ENCODE data around the gene EIF1AD.

The EIF1AD gene

DNA sequence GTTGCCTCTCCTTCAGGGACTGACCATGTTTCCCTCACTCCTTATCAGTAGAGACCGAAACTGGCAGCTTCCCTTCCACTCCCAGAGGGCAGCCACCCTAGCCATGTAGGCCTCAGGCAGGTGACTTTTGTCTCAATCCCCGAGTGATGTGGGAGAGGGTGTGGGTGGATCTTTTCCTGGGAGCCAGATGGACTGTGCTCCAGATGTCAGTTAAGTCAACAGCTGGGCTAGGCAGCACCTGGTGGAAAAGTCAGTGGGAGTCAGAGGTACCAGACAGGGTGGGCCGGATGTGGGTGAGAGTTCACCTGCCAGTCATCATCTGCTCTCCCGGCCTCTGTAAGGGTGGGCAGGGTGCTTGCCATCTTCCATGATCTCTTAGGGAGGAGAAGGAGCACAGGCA, 2.2 kb upstream of the EIF1AD start:
- no peak for DNase-seq (ENCODE audit: low read depth in 2 of 2)

DNA sequence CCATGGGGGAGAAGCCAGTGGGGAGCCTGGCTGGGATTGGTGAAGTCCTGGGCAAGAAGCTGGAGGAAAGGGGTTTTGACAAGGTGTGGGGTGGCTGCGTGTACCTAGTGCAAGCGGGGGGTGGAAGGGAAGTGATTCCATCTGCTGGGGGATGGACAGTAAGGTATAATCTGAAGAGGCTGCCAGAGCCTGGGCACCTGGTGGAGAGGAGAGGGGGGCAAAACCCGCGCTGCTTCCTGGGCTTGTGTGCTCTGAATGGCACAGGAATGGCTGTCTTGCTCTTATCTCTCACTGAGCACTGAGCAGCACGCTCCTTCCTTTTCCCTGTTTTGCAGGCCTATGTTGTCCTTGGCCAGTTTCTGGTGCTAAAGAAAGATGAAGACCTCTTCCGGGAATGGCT, 1.3 kb upstream of the EIF1AD start:
- no peak for DNase-seq (ENCODE audit: low read depth in 2 of 2)

- DNase-seq (ENCODE audit: low read depth in 2 of 2), result peak in 1 of 2 donors; percentile 69
Measured at GRCh38 chr11:66002648-66003225, 780 bp upstream of the EIF1AD start.

GRCh38 chr11:65997286-65997685, 4.7 kb downstream of the EIF1AD start:
- DNase-seq (ENCODE audit: low read depth in 2 of 2), result no peak

DNA sequence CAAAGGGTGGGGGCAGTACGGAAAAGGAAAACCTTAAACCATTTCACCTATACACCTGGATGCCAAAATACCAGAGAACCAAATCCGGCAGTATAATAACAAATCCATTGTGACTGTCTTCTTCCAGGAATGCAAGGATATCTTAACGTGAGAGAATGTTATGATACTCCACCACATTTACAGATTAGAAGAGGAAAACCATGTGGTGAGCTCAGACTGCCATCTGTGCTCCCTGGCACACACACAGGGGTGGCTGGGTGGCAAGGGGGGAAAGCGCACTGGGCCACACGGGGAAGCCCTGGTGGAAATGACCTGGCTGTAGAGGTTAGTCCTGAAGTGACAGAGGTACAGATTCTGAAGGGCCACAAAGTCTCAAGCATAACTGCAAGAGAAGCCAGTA, 9.9 kb downstream of the EIF1AD start:
- DNase-seq (ENCODE audit: low read depth in 2 of 2), result no peak

GRCh38 chr11:65988791-65989592, 13.0 kb downstream of the EIF1AD start:
- peak; percentile 65 to 85 for DNase-seq (ENCODE audit: low read depth in 2 of 2)

GRCh38 chr11:65987336-65987735, 14.6 kb downstream of the EIF1AD start:
- no peak for DNase-seq (ENCODE audit: low read depth in 2 of 2)

DNA sequence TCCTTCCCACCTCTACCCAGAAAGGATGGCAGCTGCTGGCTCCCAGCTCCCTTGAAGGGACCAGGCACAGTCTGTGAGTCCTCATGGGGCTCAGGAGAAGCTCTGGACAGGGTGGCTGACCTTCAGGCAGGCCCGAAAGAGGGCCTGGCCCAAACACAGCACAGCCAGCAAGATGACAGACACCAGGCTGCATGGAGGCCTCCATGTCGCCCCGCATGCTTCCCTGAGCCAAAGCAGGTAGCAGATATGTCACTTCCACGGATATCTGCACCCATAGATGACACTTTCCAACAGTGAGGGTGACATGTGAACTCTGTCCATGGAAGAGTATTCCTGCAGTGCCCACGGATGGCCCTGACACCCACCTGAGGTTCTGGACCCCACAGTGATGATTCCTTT, 18.4 kb downstream of the EIF1AD start:
- no peak for DNase-seq (ENCODE audit: low read depth in 2 of 2)

- no peak for DNase-seq (ENCODE audit: low read depth in 2 of 2)
Measured at GRCh38 chr11:65982824-65983588, 19.0 kb downstream of the EIF1AD start.

DNA sequence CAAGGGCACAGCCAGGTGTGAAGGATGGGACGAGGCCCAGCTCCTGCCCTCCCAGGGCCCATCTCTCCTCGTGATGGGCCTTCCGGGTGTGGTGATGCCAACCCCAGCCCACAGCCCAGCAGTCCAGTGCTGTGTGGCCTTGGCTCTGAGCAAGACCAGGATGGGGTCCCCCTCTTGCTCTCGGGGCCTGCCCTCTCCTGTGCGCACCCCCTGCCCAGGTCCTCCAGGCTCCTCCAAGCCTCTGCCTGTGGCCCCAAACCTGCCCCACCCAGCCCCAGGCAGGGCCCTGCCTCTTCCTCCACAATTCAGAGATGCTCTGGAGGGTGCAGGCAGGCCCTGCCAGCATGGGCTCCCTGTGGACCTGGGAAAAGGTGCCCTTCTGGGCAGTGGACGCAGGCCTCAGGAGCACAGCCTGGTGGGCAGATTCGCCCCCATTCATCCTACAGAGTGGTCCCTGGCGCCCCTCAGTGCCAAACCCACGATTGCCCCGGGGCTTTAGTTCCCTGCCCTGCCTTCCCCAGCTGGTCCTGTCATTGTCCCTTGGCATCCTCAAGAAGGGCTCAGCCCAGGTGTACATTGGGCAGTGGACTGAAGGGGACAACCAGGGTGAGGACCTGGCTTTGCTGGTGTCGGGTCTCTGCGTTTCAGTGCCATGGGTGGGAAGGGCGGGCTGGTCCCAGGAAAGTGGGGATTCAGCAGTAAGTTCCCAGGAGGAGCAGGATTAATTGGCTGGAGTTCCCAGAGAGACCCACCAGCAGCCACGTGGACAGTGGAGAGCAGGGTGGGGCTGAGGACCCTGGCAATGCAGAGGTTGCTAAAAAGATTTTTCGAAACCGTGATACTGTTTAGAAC, 19.8 kb downstream of the EIF1AD start:
- no peak for DNase-seq (ENCODE audit: low read depth in 2 of 2)

DNA sequence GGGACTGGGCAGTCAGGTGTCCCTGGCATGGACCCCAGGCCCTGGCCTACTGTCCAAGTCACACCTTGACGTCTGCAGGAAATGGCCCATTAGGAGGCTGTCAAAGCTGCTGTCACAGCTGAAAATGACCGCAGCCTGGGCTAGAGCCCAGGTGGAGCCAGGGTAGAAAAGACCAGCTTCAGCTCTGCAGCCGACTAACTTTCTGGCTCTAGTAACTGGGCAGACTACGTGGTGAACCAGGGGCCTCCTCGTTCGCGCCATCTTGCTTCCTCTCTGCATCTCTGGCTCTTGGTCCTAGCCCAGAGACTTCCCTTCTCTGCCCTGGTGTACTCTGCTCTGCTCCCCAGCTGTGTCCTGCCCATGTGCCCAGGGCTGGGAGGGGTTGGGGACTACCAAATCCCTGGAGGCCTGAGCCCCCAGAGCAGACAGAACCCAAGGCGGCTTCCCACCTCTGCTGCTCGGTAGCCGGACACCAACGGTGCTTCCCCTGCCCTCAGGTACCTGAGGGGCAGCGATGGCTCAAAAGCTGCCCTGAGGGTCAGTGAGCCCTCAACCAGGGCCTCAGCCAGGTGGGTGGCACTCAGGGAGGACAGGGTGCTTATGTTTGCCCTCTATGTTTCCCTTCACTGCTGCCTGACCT, 20.7 kb downstream of the EIF1AD start:
- DNase-seq (ENCODE audit: low read depth in 2 of 2), result no peak

DNA sequence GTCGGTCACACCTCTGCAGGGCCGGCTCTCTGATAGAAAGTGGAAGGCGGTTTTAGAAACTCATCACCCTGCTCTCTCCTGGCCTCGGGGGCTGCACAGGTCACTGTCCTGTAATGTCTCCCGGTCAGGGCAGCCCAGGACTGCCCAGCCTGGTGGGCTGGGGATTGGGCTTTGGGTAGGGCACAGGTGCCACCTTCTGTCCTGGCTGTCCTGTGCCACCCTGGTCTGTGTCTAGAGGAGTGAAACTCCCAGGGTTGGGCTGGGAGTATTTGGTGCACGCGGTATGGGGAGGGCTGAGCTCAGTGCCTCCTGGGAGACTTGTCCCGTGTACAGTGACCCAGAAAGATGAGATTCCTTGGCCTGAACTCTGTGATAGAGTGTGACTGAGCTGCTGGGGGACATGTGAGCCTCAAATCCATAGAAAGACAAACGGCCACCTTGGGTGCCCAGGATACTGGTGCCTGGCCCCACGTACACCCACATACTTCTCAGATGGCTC, 22.6 kb downstream of the EIF1AD start:
- DNase-seq (ENCODE audit: low read depth in 2 of 2), result no peak

- no peak for DNase-seq (ENCODE audit: low read depth in 2 of 2)
Measured at GRCh38 chr11:65978391-65979238, 23.3 kb downstream of the EIF1AD start.

- no peak for DNase-seq (ENCODE audit: low read depth in 2 of 2)
Measured at GRCh38 chr11:65977621-65978390, 24.2 kb downstream of the EIF1AD start.

DNA sequence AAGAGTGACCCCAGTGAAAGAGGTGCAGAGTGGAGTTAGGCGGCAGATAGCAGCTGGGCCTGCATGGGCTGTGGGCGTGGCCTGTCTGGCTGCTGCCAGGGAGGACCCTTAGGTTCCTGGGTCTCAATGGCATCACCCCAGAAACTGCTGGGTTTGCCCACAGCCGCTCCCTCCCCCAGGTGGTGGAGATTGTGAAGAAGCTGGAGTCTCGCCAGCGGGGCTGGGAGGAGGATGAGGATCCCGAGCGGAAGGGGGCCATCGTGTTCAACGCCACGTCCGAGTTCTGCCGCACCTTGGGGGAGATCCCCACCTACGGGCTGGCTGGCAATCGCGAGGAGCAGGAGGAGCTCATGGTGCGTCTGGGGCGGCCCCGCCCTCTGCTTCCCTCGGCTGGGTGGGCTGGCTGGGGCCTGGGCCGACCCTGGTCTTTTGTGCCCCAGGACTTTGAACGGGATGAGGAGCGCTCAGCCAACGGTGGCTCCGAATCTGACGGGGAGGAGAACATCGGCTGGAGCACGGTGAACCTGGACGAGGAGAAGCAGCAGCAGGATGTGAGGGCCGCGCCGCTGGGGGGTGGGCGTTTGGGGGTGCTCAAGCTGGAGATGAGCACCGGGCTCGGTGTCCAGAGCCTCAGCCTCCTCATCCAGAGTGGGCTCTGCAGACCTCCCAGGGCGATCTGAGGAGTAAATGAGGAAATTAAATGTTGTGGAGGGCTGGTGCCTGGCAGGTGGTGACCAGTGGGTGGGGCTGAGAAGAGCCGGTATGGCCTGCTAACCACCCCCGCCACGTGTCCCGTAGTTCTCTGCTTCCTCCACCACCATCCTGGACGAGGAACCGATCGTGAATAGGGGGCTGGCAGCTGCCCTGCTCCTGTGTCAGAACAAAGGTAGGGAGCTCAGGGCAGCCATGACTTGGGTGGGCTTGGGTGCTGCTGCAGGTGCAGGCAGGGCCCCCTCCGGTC, 25.5 kb downstream of the EIF1AD start:
- DNase-seq (ENCODE audit: low read depth in 2 of 2), result no peak

DNA sequence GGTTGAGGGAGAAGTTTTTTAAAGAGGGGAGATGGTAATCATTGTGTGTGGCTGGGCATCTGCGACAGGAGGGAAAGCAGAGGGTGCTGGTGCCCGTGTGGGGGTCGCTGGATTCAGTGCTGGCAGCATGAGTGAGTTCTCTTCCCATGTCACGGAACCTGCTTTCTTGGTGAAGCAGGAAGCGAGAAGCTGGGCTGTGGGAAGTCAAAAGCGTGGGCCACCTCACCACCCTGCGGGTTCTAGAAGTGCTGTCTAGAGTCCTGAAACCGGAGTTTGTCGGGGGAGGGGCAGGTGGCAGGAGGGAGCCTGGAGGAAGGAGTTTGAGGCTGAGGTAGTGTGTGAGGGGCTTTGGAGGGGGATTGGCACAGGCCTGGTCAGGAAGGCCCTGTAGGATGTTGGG, 26.2 kb downstream of the EIF1AD start:
- no peak for DNase-seq (ENCODE audit: low read depth in 2 of 2)

DNA sequence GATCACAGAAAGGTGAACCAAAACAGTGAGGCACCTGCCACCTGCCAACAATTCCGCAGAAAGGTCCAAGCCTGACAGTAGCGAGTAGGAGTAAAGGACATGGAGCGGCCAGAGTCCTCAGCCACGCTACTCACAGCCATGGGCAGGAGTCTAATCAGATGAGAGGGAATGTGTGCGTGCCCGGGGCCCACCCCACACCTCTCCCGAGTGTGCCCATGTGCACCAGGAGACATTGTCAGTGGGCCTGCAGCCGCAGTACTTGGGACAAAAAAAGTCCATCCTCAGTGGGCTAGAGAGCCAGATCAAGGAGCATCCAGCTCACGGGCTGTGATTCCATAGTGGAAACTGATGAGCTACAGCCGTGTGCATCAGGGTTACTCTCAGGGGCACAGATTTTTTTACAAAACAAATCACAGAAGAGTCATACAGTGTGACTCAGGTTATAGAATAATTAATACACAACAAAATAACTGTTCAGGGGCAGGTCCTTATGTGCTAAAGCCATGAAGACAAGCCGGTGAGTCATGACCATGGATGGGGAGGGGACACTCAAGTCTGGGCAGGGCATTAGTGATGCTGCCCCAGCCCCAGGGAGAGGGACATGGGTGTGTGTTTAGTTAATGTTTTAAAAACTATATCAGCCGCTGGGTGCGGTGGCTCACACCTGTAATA, 28.4 kb downstream of the EIF1AD start:
- DNase-seq (ENCODE audit: low read depth in 2 of 2), result no peak

DNA sequence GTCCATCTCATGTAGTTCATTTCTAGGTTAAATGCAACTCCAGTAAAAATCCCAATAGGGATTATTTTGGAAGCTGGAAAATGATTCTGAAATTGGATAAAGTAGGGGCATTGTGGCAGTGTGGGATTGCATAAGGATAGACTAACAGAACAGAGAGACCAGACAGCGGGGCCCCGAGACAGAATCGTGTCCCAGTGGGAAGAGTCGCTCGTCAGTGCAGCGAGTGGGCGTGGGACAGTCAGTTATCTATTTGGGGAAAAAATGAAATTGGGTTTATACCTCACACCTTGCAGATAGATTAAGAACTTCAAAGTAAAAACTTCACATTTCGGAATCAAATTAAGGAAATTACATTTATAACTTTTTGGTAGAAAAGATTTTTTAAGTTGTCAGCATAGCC, 29.8 kb downstream of the EIF1AD start:
- DNase-seq (ENCODE audit: low read depth in 2 of 2), result no peak

Measured in stimulated activated CD8-positive, alpha-beta memory T cell treated with anti-CD3 and anti-CD28 coated beads, Interleukin-15, amount 100 ng/mL, for 4 hours (primary cell).